ENCODE data around the gene EOGT.

EOGT gene

GRCh38 chr3:69009559-69010410 lies 3.7 kb downstream of the EOGT start:
- DNase-seq (ENCODE audit: low read depth in 2 of 2): no peak

- no peak for DNase-seq (ENCODE audit: low read depth in 2 of 2)
These were observed 4.5 kb downstream of the EOGT start for GRCh38 chr3:69008980-69009379.

GRCh38 chr3:69005791-69006482 lies 7.5 kb downstream of the EOGT start:
- DNase-seq (ENCODE audit: low read depth in 2 of 2): no peak

- DNase-seq (ENCODE audit: low read depth in 2 of 2): no peak
These were observed 8.3 kb downstream of the EOGT start for GRCh38 chr3:69005071-69005790.

- no peak for DNase-seq (ENCODE audit: low read depth in 2 of 2)
These were observed 9.3 kb downstream of the EOGT start for GRCh38 chr3:69004138-69004537.

GRCh38 chr3:68999605-69000004 lies 13.9 kb downstream of the EOGT start:
- no peak for DNase-seq (ENCODE audit: low read depth in 2 of 2)

- DNase-seq (ENCODE audit: low read depth in 2 of 2): no peak
These were observed 14.3 kb downstream of the EOGT start for GRCh38 chr3:68999158-68999557.

- DNase-seq (ENCODE audit: low read depth in 2 of 2): no peak
These were observed 15.6 kb downstream of the EOGT start for GRCh38 chr3:68997887-68998286.

- DNase-seq (ENCODE audit: low read depth in 2 of 2): no peak
These were observed 17.0 kb downstream of the EOGT start for GRCh38 chr3:68996356-68996995.

- DNase-seq (ENCODE audit: low read depth in 2 of 2): no peak
These were observed 24.7 kb downstream of the EOGT start for GRCh38 chr3:68988740-68989139.

- DNase-seq (ENCODE audit: low read depth in 2 of 2): no peak
These were observed 26.2 kb downstream of the EOGT start for GRCh38 chr3:68987322-68987721.

GRCh38 chr3:68986496-68987208 lies 26.8 kb downstream of the EOGT start:
- DNase-seq (ENCODE audit: low read depth in 2 of 2): no peak

GRCh38 chr3:68985146-68985790 lies 28.2 kb downstream of the EOGT start:
- DNase-seq (ENCODE audit: low read depth in 2 of 2): no peak

- DNase-seq (ENCODE audit: low read depth in 2 of 2): no peak
These were observed 29.4 kb downstream of the EOGT start for GRCh38 chr3:68984011-68984530.

GRCh38 chr3:68977486-68978167 lies 35.9 kb downstream of the EOGT start:
- no peak for DNase-seq (ENCODE audit: low read depth in 2 of 2)

GRCh38 chr3:68974711-68975110 lies 38.8 kb downstream of the EOGT start:
- no peak for DNase-seq (ENCODE audit: low read depth in 2 of 2)

GRCh38 chr3:68973639-68974038 lies 39.8 kb downstream of the EOGT start:
- no peak for DNase-seq (ENCODE audit: low read depth in 2 of 2)

- DNase-seq (ENCODE audit: low read depth in 2 of 2): peak in 1 of 2 experiments; percentile 21
These were observed 41.0 kb downstream of the EOGT start for GRCh38 chr3:68972358-68972979.

GRCh38 chr3:68964694-68965093 lies 48.8 kb downstream of the EOGT start:
- no peak for DNase-seq (ENCODE audit: low read depth in 2 of 2)

- no peak for DNase-seq (ENCODE audit: low read depth in 2 of 2)
These were observed 49.6 kb downstream of the EOGT start for GRCh38 chr3:68963891-68964290.
